Osteocyte (in vitro differentiated cells): ENCODE data around the gene UBE2B. TPM values are rescaled to one million over a fixed set of nuclear protein-coding genes. Genes with fewer than 3 reads are reported as not detected.

Experiments
- DNase-seq: peaks from one replicate; pipeline ENCODE4 v3.0.0; 2021; ENCODE audit warnings: mixed read lengths; ENCODE audit not compliant: unreplicated experiment; ENCODE audit errors: extremely low spot score
- H3K27ac Mint-ChIP-seq: one replicate; pipeline ENCODE4 v1.8.0; 2021; ENCODE audit warnings: mild to moderate bottlenecking, mixed read lengths; ENCODE audit not compliant: unreplicated experiment
- H3K27me3 Mint-ChIP-seq: one replicate; pipeline ENCODE4 v1.8.0; 2021; ENCODE audit warnings: mixed read lengths; ENCODE audit not compliant: unreplicated experiment
- H3K36me3 Mint-ChIP-seq: one replicate; pipeline ENCODE4 v1.8.0; 2021; ENCODE audit warnings: mixed read lengths; ENCODE audit not compliant: unreplicated experiment
- H3K4me1 Mint-ChIP-seq: one replicate; pipeline ENCODE4 v1.8.0; 2021; ENCODE audit warnings: mixed read lengths; ENCODE audit not compliant: unreplicated experiment
- H3K4me3 Mint-ChIP-seq: one replicate; pipeline ENCODE4 v1.8.0; 2021; ENCODE audit warnings: mild to moderate bottlenecking, moderate library complexity, mixed read lengths; ENCODE audit not compliant: unreplicated experiment
- H3K9me3 Mint-ChIP-seq: one replicate; pipeline ENCODE4 v1.8.0; 2021; ENCODE audit warnings: mixed read lengths; ENCODE audit not compliant: unreplicated experiment
- CTCF ChIP-seq: fragments of 200-600 bp; sonication (generic); IDR thresholded peaks from 2 replicates; pipeline ENCODE4 v1.5.0; 2021; ENCODE audit warnings: antibody characterized with exemption, mild to moderate bottlenecking, moderate library complexity
- total RNA-seq: library from RNA; stranded (reverse); gene quantifications from 2 replicates; pipeline ENCODE4 v1.2.1, GENCODE V29; 2021

Gene UBE2B
- total RNA-seq, 1 donor from 2014 or later = 114 TPM

- Mint-ChIP-seq H3K27ac (no peak overlapping the region), H3K36me3 (peaks cover 14% of the 10 kb centered on the region), H3K9me3 (peaks cover 3% of the 10 kb centered on the region), H3K4me1 (no peaks in the 10 kb centered on the region), H3K4me3 (no peak overlapping the region), H3K27me3 (peaks cover 2% of the 10 kb centered on the region)
- TF ChIP-seq CTCF = no peak
- no peak for DNase-seq
Measured at GRCh38 chr5:134345996-134346395, 25.4 kb upstream of the UBE2B start.

GRCh38 chr5:134349463-134349862, 21.9 kb upstream of the UBE2B start:
- peak; percentile 32 for DNase-seq
- Mint-ChIP-seq H3K36me3 (peaks cover 14% of the 10 kb centered on the region), H3K4me3 (no peak overlapping the region), H3K9me3 (no peaks in the 10 kb centered on the region), H3K27ac (no peak overlapping the region), H3K4me1 (no peaks in the 10 kb centered on the region), H3K27me3 (no peaks in the 10 kb centered on the region)
- no peak for TF ChIP-seq CTCF

- no peak overlapping the region for H3K27ac Mint-ChIP-seq
- no peak for TF ChIP-seq CTCF
- H3K27me3 Mint-ChIP-seq = no peaks in the 10 kb centered on the region
- no peak overlapping the region for H3K4me3 Mint-ChIP-seq
- DNase-seq = no peak
- no peaks in the 10 kb centered on the region for H3K4me1 Mint-ChIP-seq
- no peaks in the 10 kb centered on the region for H3K9me3 Mint-ChIP-seq
- peaks cover 2% of the 10 kb centered on the region for H3K36me3 Mint-ChIP-seq
Measured at GRCh38 chr5:134355681-134356080, 15.7 kb upstream of the UBE2B start.

GRCh38 chr5:134365604-134366003, 5.8 kb upstream of the UBE2B start:
- TF ChIP-seq CTCF = no peak
- no peak for DNase-seq
- peaks cover 29% of the 10 kb centered on the region for H3K4me1 Mint-ChIP-seq
- H3K27ac Mint-ChIP-seq = no peak overlapping the region
- peaks cover 9% of the 10 kb centered on the region for H3K36me3 Mint-ChIP-seq
- H3K9me3 Mint-ChIP-seq = no peaks in the 10 kb centered on the region
- no peaks in the 10 kb centered on the region for H3K27me3 Mint-ChIP-seq
- no peak overlapping the region for H3K4me3 Mint-ChIP-seq

GRCh38 chr5:134370311-134370870, 978 bp upstream of the UBE2B start:
- TF ChIP-seq CTCF = no peak
- H3K27me3 Mint-ChIP-seq = no peaks in the 10 kb centered on the region
- no peaks in the 10 kb centered on the region for H3K9me3 Mint-ChIP-seq
- no peak for DNase-seq
- H3K4me3 Mint-ChIP-seq = peak overlapping the region; percentile 98
- H3K36me3 Mint-ChIP-seq = peaks cover 18% of the 10 kb centered on the region
- H3K4me1 Mint-ChIP-seq = peaks cover 55% of the 10 kb centered on the region
- H3K27ac Mint-ChIP-seq = peak overlapping the region; percentile 99
